Measurements from ENCODE around the gene TRIM61. TPM values are rescaled to one million over a fixed set of nuclear protein-coding genes. Genes with fewer than 3 reads are reported as not detected.
"Not testable (repeated sequence)": the region's sequence is repeated elsewhere in the genome, so short reads cannot be mapped to it uniquely, and the experiment has no call there.

TRIM61 gene
- total RNA-seq, 1 experiment from 2014 or later: 0.26 TPM

DNA sequence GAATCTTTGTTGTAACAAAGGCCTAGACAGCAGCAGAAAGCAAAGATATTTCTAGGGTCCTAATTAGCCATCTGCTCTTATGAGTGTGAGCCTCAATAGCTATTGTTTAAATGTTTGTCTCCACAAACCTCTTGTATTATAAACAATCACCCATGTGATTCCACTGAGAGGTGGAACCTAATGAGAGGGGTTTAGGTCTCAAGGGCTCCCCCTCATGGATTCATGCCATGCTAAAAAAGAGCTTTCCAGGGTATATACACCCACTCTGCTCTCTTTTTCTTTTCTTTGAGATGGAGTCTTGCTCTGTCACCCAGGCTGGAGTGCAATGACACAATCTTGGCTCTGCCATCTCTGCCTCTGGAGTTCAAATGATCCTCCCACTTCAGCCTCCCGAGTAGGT, 42.1 kb downstream of the TRIM61 start:
- no TSS peak for BruUV-seq (replicated peaks)
- POLR2A ChIA-PET: interaction anchor here (1.1 kb wide), 1 partner anchor 9 kb away, joined by 3 read pairs; no protein-coding TSS in a partner anchor
- H3K27me3 Mint-ChIP-seq (ENCODE audit: insufficient read depth, unreplicated experiment): no peaks in the 10 kb centered on the region
- no peaks in the 10 kb centered on the region for H3K9me3 Mint-ChIP-seq (ENCODE audit: unreplicated experiment)
- TF ChIP-seq, protein P1, sequence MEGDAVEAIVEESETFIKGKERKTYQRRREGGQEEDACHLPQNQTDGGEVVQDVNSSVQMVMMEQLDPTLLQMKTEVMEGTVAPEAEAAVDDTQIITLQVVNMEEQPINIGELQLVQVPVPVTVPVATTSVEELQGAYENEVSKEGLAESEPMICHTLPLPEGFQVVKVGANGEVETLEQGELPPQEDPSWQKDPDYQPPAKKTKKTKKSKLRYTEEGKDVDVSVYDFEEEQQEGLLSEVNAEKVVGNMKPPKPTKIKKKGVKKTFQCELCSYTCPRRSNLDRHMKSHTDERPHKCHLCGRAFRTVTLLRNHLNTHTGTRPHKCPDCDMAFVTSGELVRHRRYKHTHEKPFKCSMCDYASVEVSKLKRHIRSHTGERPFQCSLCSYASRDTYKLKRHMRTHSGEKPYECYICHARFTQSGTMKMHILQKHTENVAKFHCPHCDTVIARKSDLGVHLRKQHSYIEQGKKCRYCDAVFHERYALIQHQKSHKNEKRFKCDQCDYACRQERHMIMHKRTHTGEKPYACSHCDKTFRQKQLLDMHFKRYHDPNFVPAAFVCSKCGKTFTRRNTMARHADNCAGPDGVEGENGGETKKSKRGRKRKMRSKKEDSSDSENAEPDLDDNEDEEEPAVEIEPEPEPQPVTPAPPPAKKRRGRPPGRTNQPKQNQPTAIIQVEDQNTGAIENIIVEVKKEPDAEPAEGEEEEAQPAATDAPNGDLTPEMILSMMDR (IDR thresholded peaks at IDR 0.05; ENCODE audit: unreplicated experiment): no peak
- H3K4me3 Mint-ChIP-seq (ENCODE audit: unreplicated experiment): no peak overlapping the region
- H3K27ac Mint-ChIP-seq (ENCODE audit: low read depth, unreplicated experiment): no peak overlapping the region
- DNase-seq (ENCODE audit: unreplicated experiment): no peak
- CTCF ChIA-PET: interaction anchor here (0.6 to 6.0 kb wide), 8 partner anchors 13 to 169 kb away, joined by 3 to 35 read pairs (median 4); no protein-coding TSS in a partner anchor
- intact Hi-C loops (cut with micrococcal nuclease): no loop called here
- H3K36me3 Mint-ChIP-seq (ENCODE audit: insufficient read depth, unreplicated experiment): no peaks in the 10 kb centered on the region
- no peaks in the 10 kb centered on the region for H3K4me1 Mint-ChIP-seq (ENCODE audit: insufficient read depth, unreplicated experiment)

DNA sequence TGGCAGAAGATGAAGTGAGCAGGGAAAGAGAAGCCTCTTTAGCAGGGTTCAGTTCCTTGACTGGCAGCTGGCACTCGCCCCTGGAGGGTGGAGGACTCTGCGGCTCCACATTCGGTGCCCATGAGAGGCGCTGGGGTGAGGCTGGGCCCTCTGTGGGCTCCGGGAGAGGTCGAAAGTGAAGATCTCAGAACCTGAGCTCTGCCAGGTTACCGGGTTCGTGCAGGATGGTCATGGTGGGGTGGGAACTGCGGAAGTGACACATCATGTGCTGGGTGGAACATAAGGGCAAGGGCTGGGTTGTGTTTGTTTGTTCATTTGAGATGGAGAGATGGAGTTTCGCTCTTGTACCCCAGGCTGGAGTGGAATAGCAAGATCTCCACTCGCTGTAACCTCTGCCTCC, 44.2 kb downstream of the TRIM61 start:
- H3K4me1 Mint-ChIP-seq (ENCODE audit: insufficient read depth, unreplicated experiment): no peaks in the 10 kb centered on the region
- H3K4me3 Mint-ChIP-seq (ENCODE audit: unreplicated experiment): no peak overlapping the region
- H3K36me3 Mint-ChIP-seq (ENCODE audit: insufficient read depth, unreplicated experiment): no peaks in the 10 kb centered on the region
- TF ChIP-seq, protein P1 (IDR thresholded peaks at IDR 0.05; ENCODE audit: unreplicated experiment): no peak
- no peaks in the 10 kb centered on the region for H3K9me3 Mint-ChIP-seq (ENCODE audit: unreplicated experiment)
- no peak for DNase-seq (ENCODE audit: unreplicated experiment)
- intact Hi-C loops (cut with micrococcal nuclease): no loop called here
- CTCF ChIA-PET: interaction anchor here (0.7 to 6.0 kb wide), 3 partner anchors 14 to 165 kb away, joined by 3 to 35 read pairs (median 4); no protein-coding TSS in a partner anchor
- BruUV-seq (replicated peaks): no TSS peak
- H3K27me3 Mint-ChIP-seq (ENCODE audit: insufficient read depth, unreplicated experiment): no peaks in the 10 kb centered on the region
- no peak overlapping the region for H3K27ac Mint-ChIP-seq (ENCODE audit: low read depth, unreplicated experiment)
- POLR2A ChIA-PET: interaction anchor here (1.5 kb wide), 1 partner anchor 17 kb away, joined by 3 read pairs; no protein-coding TSS in a partner anchor

DNA sequence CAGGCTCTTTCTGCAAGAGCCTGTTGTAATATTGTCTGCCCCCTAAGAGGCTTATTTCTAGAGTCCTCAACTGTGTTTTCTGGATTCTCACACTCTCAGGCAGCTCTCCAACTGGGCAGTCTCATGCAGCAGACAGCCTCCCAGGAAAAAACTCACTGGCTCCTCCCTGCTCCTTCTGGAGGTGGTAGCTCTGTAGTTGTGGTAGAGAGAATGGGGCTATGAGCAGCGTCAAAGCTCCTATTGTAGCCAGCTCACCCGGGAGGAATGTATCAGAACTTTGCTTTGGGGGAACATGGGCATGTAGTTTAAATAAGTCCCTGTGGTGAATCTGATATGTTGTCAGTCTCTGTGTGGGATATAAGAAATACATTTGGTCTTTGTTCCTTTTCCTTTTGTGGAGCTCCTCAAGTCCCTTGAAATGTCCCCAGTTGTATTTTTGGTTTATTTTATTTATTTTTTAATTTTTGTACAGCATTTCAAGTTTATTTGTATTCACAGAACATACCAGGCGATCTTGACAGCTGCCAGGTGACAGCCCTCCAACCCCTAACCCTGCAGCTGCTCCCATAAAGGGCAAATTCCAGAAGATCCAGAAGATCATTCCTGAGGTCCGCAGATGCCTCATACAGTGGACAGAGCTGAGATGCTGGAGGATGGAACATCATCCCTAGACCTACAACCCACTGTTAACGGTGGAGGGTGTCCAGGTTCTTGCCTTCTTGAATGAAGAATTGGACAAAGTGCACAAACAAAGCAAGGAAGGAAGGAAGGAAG, 45.7 kb downstream of the TRIM61 start:
- CTCF ChIA-PET: interaction anchor here (0.7 to 2.2 kb wide), 6 partner anchors 8 to 165 kb away, joined by 3 to 11 read pairs (median 4); no protein-coding TSS in a partner anchor
- intact Hi-C loops (cut with micrococcal nuclease): no loop called here
- peaks cover 7% of the 10 kb centered on the region for H3K4me1 Mint-ChIP-seq (ENCODE audit: insufficient read depth, unreplicated experiment)
- POLR2A ChIA-PET: interaction anchor here (1.1 kb wide), 1 partner anchor 9 kb away, joined by 3 read pairs; no protein-coding TSS in a partner anchor
- BruUV-seq (replicated peaks): no TSS peak
- TF ChIP-seq, protein P1 (IDR thresholded peaks at IDR 0.05; ENCODE audit: unreplicated experiment): no peak
- H3K9me3 Mint-ChIP-seq (ENCODE audit: unreplicated experiment): no peaks in the 10 kb centered on the region
- no peaks in the 10 kb centered on the region for H3K36me3 Mint-ChIP-seq (ENCODE audit: insufficient read depth, unreplicated experiment)
- peak; percentile 32 for DNase-seq (ENCODE audit: unreplicated experiment)
- peak overlapping the region; percentile 40 for H3K27ac Mint-ChIP-seq (ENCODE audit: low read depth, unreplicated experiment)
- no peaks in the 10 kb centered on the region for H3K27me3 Mint-ChIP-seq (ENCODE audit: insufficient read depth, unreplicated experiment)
- H3K4me3 Mint-ChIP-seq (ENCODE audit: unreplicated experiment): no peak overlapping the region

DNA sequence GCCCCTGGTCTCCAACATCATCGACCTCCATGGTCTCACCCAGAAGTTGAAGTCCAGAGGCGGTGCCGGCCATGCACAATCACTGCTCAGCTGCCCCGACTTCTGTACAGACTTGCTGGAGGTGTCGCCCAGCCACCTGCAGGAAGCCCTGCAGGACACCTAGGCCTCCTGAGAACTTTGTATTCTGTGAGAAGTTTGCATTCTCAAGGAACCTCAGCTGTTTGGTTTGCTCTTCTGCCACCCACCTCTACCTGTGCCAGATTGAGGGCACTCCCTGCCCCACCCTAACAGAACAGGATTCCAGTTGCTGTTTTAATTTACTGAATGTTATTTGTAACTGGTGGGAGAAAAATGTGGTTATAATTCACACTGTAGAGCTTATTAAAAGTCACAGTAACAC, 46.8 kb downstream of the TRIM61 start:
- Mint-ChIP-seq H3K4me1 (ENCODE audit: insufficient read depth, unreplicated experiment) (peaks cover 14% of the 10 kb centered on the region), H3K36me3 (ENCODE audit: insufficient read depth, unreplicated experiment) (no peaks in the 10 kb centered on the region), H3K27ac (ENCODE audit: low read depth, unreplicated experiment) (no peak overlapping the region), H3K9me3 (ENCODE audit: unreplicated experiment) (no peaks in the 10 kb centered on the region), H3K27me3 (ENCODE audit: insufficient read depth, unreplicated experiment) (no peaks in the 10 kb centered on the region), H3K4me3 (ENCODE audit: unreplicated experiment) (no peak overlapping the region)
- BruUV-seq (replicated peaks): no TSS peak
- CTCF ChIA-PET: interaction anchor here (0.8 to 2.2 kb wide), 7 partner anchors 9 to 166 kb away, joined by 3 to 11 read pairs (median 4); no protein-coding TSS in a partner anchor
- TF ChIP-seq, protein P1 (IDR thresholded peaks at IDR 0.05; ENCODE audit: unreplicated experiment): no peak
- no peak for DNase-seq (ENCODE audit: unreplicated experiment)
- intact Hi-C loops (cut with micrococcal nuclease): no loop called here
- POLR2A ChIA-PET: interaction anchor here (0.7 to 1.1 kb wide), 4 partner anchors 11 to 677 kb away, joined by 3 read pairs; no protein-coding TSS in a partner anchor

DNA sequence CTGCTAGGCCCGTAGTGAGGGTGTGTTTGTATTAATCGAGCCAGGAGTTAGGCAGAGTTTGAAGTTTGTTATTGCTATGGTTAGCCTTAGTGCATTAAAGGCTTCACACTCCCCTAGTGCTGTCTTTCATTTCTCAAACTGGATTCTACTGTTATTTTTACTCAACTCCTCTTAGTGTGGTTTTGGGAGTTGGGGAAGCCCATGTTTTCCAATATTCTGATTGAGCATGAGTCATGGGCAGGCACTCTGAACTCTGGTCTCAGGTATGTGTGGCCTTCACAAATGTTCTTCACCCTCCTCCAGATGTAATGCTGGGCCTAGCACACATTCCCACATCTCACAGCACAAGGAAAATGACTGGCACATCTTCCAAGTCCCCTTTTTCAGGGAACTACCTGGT, 50.4 kb downstream of the TRIM61 start:
- BruUV-seq (replicated peaks); H3K36me3 Mint-ChIP-seq (ENCODE audit: insufficient read depth, unreplicated experiment); CTCF ChIA-PET; POLR2A ChIA-PET; H3K27me3 Mint-ChIP-seq (ENCODE audit: insufficient read depth, unreplicated experiment); intact Hi-C loops (cut with micrococcal nuclease); H3K4me3 Mint-ChIP-seq (ENCODE audit: unreplicated experiment); H3K9me3 Mint-ChIP-seq (ENCODE audit: unreplicated experiment): not testable (repeated sequence)
- peak; percentile 50 for DNase-seq (ENCODE audit: unreplicated experiment)
- Mint-ChIP-seq H3K4me1 (ENCODE audit: insufficient read depth, unreplicated experiment) (peaks cover 14% of the 10 kb centered on the region), H3K27ac (ENCODE audit: low read depth, unreplicated experiment) (peak overlapping the region; percentile 67)

All from MCF 10A (cell line).